HepG2 (cell line): ENCODE results near the gene SIRPA. TPM values are rescaled to one million over a fixed set of nuclear protein-coding genes. Genes with fewer than 3 reads are reported as not detected.

Experiments used
- ELF3 ChIP-seq: IDR thresholded peaks from 2 replicates; pipeline ENCODE4 v1.6.1; 2016; ENCODE audit warnings: missing genetic modification reagents, missing compliant biosample characterization
- FLYWCH1 ChIP-seq: sonication (generic); formaldehyde crosslinking; IDR thresholded peaks from 2 replicates; pipeline ENCODE4 v1.8.1; 2023; ENCODE audit warnings: mild to moderate bottlenecking, missing genetic modification reagents
- GATA4 ChIP-seq: sonication (generic); IDR thresholded peaks from 2 replicates; pipeline ENCODE4 v1.6.1; 2016; ENCODE audit warnings: antibody characterized with exemption, low read depth, borderline replicate concordance
- KAT8 ChIP-seq: IDR thresholded peaks from 2 replicates; pipeline ENCODE4 v1.6.1; 2016; ENCODE audit warnings: missing genetic modification reagents, missing compliant biosample characterization
- MED13 ChIP-seq: sonication (generic); formaldehyde crosslinking; IDR thresholded peaks from 2 replicates; pipeline ENCODE4 v1.5.0; 2020; ENCODE audit warnings: missing genetic modification reagents
- NFKB2 ChIP-seq: sonication (generic); formaldehyde crosslinking; IDR thresholded peaks from 2 replicates; pipeline ENCODE4 v1.4.0; 2020; ENCODE audit warnings: missing genetic modification reagents, borderline replicate concordance
- NR2F2 ChIP-seq: IDR thresholded peaks from 2 replicates; pipeline ENCODE4 v1.6.1; 2012; ENCODE audit warnings: low read depth, inconsistent platforms, borderline replicate concordance
- PRPF4 ChIP-seq: fragments of 200-400 bp; formaldehyde crosslinking; IDR thresholded peaks from 2 replicates; pipeline ENCODE4 v1.6.1; 2016; ENCODE audit warnings: low read length, low read depth; ENCODE audit not compliant: poor library complexity, severe bottlenecking
- RXRB ChIP-seq: IDR thresholded peaks from 2 replicates; pipeline ENCODE4 v1.6.1; 2016; ENCODE audit warnings: borderline replicate concordance, missing genetic modification reagents, missing compliant biosample characterization
- SP140L ChIP-seq: sonication (generic); formaldehyde crosslinking; IDR thresholded peaks from 2 replicates; pipeline ENCODE4 v1.4.0; 2020; ENCODE audit warnings: missing genetic modification reagents, borderline replicate concordance
- TEAD3 ChIP-seq: optimal IDR thresholded peaks from 2 replicates; pipeline ENCODE3; 2016; ENCODE audit warnings: borderline replicate concordance
- ZFAT ChIP-seq: sonication (generic); formaldehyde crosslinking; conservative IDR thresholded peaks from 2 replicates; pipeline ENCODE4 v1.8.1; 2023; ENCODE audit warnings: missing genetic modification reagents, inconsistent platforms
- ZNF264 ChIP-seq: sonication (generic); formaldehyde crosslinking; IDR thresholded peaks from 2 replicates; pipeline ENCODE4 v1.4.0; 2020; ENCODE audit warnings: missing genetic modification reagents
- ZNF552 ChIP-seq: sonication (generic); formaldehyde crosslinking; IDR thresholded peaks from 2 replicates; pipeline ENCODE4 v1.9.0; 2022; ENCODE audit warnings: missing genetic modification reagents, mild to moderate bottlenecking, borderline replicate concordance
- ZNF891 ChIP-seq: sonication (generic); formaldehyde crosslinking; IDR thresholded peaks from 2 replicates; pipeline ENCODE4 v1.5.0; 2020; ENCODE audit warnings: mild to moderate bottlenecking, missing genetic modification reagents
- polyA plus RNA-seq, 8 experiments: library from polyadenylated mRNA; depleted of rRNA in 3 of 8; stranded (reverse) in 7 of 8; unstranded in 1 of 8; fragments of >200 nt; fragmentation: Illumina TruSeq in 4 of 8; extraction: Trizol in 4 of 8; gene quantifications; 2 replicates each; pipeline versions ENCODE4 v1.2.1 to v1.2.3, GENCODE V29; 2011 to 2016; ENCODE audit warnings: low read depth in 4 of 8, missing spikeins in 1 of 8, mixed read lengths in 1 of 8; ENCODE audit not compliant: insufficient read depth in 1 of 8
- total RNA-seq, 5 experiments: library from RNA; depleted of rRNA; stranded (reverse); fragments of >200 nt; fragmentation: Illumina TruSeq; extraction: Trizol; gene quantifications; 2 replicates each; pipeline ENCODE4 v1.2.3, GENCODE V29; 2016; ENCODE audit warnings: low read depth in 1 of 5
- TF ChIP-seq, protein P1 (sequence below): sonication (generic); formaldehyde crosslinking; IDR thresholded peaks from 2 replicates; pipeline ENCODE4 v1.4.0; 2020; ENCODE audit warnings: low read depth, missing genetic modification reagents
- TF ChIP-seq, protein P2 (sequence below): sonication (generic); formaldehyde crosslinking; IDR thresholded peaks from 2 replicates; pipeline ENCODE4 v1.4.0; 2020; ENCODE audit warnings: mild to moderate bottlenecking, low read depth, missing genetic modification reagents
- TF ChIP-seq, protein P3 (sequence below): sonication (generic); formaldehyde crosslinking; IDR thresholded peaks from 2 replicates; pipeline ENCODE4 v1.8.0; 2022; ENCODE audit warnings: mild to moderate bottlenecking, missing genetic modification reagents
- TF ChIP-seq, protein P4 (sequence below): sonication (generic); formaldehyde crosslinking; conservative IDR thresholded peaks from 2 replicates; pipeline ENCODE4 v1.5.0; 2020; ENCODE audit warnings: missing genetic modification reagents
- TF ChIP-seq, protein P5 (sequence below): sonication (generic); formaldehyde crosslinking; IDR thresholded peaks from 2 replicates; pipeline ENCODE4 v1.4.0; 2020; ENCODE audit warnings: mild to moderate bottlenecking, missing genetic modification reagents

SIRPA gene
- total and polyA plus RNA-seq, 2 of the 13 experiments (the other 11 are each of a cell fraction or from before 2014, with no cell fraction given) = 7.2 to 17.6 TPM

DNA sequence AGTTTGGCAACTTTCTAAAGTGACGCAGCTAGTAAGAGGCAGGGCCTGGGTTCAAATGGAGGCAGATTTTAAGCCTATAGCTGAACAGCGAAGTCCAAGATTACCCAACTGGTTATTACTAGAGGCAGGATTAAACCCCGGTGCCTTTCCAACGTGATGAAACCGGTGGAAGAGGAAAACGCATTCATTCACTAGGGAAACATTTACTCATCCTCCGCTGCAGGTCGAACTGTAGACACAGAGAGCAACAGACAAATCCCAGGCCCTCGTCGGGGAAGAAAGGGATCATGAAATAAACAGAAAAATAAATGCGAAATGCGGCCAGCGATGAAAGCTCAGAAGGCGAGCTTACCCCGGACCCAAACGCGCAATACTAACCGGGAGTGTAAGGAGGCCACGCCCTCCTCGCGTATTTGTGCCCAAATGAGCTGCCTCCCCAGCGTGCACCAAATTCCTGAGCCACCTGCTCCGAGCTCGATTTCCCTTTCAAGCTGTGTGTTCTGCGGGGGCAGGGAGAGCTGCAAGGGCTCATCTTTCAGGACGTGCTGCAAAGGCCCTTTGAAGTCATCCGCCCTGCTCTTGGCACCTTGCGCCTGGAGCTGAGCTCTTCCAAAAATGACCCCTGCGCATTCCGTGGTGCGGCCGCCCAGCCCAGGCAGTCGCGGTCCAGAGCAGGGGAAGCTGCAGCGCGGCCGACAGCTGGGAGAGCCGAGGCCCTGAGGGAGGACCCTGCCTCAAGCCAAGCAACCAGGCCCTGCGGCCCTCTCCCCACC lies 51.7 kb downstream of the SIRPA start (continued):
- TF ChIP-seq, protein P1, sequence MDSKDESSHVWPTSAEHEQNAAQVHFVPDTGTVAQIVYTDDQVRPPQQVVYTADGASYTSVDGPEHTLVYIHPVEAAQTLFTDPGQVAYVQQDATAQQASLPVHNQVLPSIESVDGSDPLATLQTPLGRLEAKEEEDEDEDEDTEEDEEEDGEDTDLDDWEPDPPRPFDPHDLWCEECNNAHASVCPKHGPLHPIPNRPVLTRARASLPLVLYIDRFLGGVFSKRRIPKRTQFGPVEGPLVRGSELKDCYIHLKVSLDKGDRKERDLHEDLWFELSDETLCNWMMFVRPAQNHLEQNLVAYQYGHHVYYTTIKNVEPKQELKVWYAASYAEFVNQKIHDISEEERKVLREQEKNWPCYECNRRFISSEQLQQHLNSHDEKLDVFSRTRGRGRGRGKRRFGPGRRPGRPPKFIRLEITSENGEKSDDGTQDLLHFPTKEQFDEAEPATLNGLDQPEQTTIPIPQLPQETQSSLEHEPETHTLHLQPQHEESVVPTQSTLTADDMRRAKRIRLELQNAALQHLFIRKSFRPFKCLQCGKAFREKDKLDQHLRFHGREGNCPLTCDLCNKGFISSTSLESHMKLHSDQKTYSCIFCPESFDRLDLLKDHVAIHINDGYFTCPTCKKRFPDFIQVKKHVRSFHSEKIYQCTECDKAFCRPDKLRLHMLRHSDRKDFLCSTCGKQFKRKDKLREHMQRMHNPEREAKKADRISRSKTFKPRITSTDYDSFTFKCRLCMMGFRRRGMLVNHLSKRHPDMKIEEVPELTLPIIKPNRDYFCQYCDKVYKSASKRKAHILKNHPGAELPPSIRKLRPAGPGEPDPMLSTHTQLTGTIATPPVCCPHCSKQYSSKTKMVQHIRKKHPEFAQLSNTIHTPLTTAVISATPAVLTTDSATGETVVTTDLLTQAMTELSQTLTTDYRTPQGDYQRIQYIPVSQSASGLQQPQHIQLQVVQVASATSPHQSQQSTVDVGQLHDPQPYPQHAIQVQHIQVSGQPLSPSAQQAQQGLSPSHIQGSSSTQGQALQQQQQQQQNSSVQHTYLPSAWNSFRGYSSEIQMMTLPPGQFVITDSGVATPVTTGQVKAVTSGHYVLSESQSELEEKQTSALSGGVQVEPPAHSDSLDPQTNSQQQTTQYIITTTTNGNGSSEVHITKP = no peak
- TF ChIP-seq, protein P2, sequence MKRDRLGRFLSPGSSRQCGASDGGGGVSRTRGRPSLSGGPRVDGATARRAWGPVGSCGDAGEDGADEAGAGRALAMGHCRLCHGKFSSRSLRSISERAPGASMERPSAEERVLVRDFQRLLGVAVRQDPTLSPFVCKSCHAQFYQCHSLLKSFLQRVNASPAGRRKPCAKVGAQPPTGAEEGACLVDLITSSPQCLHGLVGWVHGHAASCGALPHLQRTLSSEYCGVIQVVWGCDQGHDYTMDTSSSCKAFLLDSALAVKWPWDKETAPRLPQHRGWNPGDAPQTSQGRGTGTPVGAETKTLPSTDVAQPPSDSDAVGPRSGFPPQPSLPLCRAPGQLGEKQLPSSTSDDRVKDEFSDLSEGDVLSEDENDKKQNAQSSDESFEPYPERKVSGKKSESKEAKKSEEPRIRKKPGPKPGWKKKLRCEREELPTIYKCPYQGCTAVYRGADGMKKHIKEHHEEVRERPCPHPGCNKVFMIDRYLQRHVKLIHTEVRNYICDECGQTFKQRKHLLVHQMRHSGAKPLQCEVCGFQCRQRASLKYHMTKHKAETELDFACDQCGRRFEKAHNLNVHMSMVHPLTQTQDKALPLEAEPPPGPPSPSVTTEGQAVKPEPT (CRISPR knock-in tag) = no peak
- no peak for TF ChIP-seq PRPF4
- peak; percentile 57; the same call in 1 of the 2 replicates for TF ChIP-seq ZNF552 (CRISPR knock-in tag)
- TF ChIP-seq RXRB (CRISPR knock-in tag) = no peak
- no peak for TF ChIP-seq NFKB2 (CRISPR knock-in tag)
- no peak for TF ChIP-seq ZFAT
- TF ChIP-seq FLYWCH1 (CRISPR knock-in tag) = no peak
- peak; percentile 15 for TF ChIP-seq TEAD3
- TF ChIP-seq SP140L (CRISPR knock-in tag) = no peak
- no peak for TF ChIP-seq KAT8 (CRISPR knock-in tag)
- TF ChIP-seq, protein P3, sequence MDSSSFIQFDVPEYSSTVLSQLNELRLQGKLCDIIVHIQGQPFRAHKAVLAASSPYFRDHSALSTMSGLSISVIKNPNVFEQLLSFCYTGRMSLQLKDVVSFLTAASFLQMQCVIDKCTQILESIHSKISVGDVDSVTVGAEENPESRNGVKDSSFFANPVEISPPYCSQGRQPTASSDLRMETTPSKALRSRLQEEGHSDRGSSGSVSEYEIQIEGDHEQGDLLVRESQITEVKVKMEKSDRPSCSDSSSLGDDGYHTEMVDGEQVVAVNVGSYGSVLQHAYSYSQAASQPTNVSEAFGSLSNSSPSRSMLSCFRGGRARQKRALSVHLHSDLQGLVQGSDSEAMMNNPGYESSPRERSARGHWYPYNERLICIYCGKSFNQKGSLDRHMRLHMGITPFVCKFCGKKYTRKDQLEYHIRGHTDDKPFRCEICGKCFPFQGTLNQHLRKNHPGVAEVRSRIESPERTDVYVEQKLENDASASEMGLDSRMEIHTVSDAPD (CRISPR knock-in tag) = peak; percentile 80; the same call in 1 of the 2 replicates
- no peak for TF ChIP-seq ZNF264 (CRISPR knock-in tag)
- TF ChIP-seq, protein P4, sequence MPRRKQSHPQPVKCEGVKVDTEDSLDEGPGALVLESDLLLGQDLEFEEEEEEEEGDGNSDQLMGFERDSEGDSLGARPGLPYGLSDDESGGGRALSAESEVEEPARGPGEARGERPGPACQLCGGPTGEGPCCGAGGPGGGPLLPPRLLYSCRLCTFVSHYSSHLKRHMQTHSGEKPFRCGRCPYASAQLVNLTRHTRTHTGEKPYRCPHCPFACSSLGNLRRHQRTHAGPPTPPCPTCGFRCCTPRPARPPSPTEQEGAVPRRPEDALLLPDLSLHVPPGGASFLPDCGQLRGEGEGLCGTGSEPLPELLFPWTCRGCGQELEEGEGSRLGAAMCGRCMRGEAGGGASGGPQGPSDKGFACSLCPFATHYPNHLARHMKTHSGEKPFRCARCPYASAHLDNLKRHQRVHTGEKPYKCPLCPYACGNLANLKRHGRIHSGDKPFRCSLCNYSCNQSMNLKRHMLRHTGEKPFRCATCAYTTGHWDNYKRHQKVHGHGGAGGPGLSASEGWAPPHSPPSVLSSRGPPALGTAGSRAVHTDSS = no peak
- TF ChIP-seq GATA4 = no peak
- TF ChIP-seq NR2F2 = no peak
- TF ChIP-seq ZNF891 (CRISPR knock-in tag) = peak; percentile 70; the same call in 1 of the 2 replicates
- no peak for TF ChIP-seq ELF3 (CRISPR knock-in tag)
- TF ChIP-seq MED13 (CRISPR knock-in tag) = no peak
- TF ChIP-seq, protein P5, sequence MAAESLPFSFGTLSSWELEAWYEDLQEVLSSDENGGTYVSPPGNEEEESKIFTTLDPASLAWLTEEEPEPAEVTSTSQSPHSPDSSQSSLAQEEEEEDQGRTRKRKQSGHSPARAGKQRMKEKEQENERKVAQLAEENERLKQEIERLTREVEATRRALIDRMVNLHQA = no peak
